Measurements from ENCODE around the gene TNFRSF25. TPM values are rescaled to one million over a fixed set of nuclear protein-coding genes. Genes with fewer than 3 reads are reported as not detected.

The TNFRSF25 gene
- total RNA-seq, 6 experiments from 2014 or later, result 1.8 to 3.2 (median 2.7) TPM

- peak overlapping the region; percentile 86; the same call in 1 of the 2 replicates for H3K4me3 Mint-ChIP-seq
Observed at GRCh38 chr1:6489383-6489765, 23.4 kb upstream of the TNFRSF25 start.

GRCh38 chr1:6488602-6489382 is 22.8 kb upstream of the TNFRSF25 start:
- H3K27ac Mint-ChIP-seq, result no peak overlapping the region
- H3K36me3 Mint-ChIP-seq (ENCODE audit: low read depth), result no peaks in the 10 kb centered on the region
- no peak for DNase-seq
- peaks cover 25% of the 10 kb centered on the region for H3K4me1 Mint-ChIP-seq (ENCODE audit: low read depth)
- H3K27me3 Mint-ChIP-seq (ENCODE audit: insufficient read depth), result peaks cover 10% of the 10 kb centered on the region
- H3K9me3 Mint-ChIP-seq, result no peaks in the 10 kb centered on the region
- H3K4me3 Mint-ChIP-seq, result no peak overlapping the region
- TF ChIP-seq CTCF (IDR thresholded peaks at IDR 0.05), result no peak

More at GRCh38 chr1:6489383-6489765, 23.4 kb upstream of the TNFRSF25 start:
- DNase-seq, result no peak
- H3K27ac Mint-ChIP-seq, result no peak overlapping the region
- H3K9me3 Mint-ChIP-seq, result no peaks in the 10 kb centered on the region
- H3K27me3 Mint-ChIP-seq (ENCODE audit: insufficient read depth), result peaks cover 4% of the 10 kb centered on the region
- no peaks in the 10 kb centered on the region for H3K36me3 Mint-ChIP-seq (ENCODE audit: low read depth)
- H3K4me1 Mint-ChIP-seq (ENCODE audit: low read depth), result peaks cover 25% of the 10 kb centered on the region
- TF ChIP-seq CTCF (IDR thresholded peaks at IDR 0.05), result no peak

- Mint-ChIP-seq H3K9me3 (no peaks in the 10 kb centered on the region), H3K4me3 (no peak overlapping the region), H3K4me1 (ENCODE audit: low read depth) (peaks cover 25% of the 10 kb centered on the region), H3K27ac (no peak overlapping the region), H3K27me3 (ENCODE audit: insufficient read depth) (peaks cover 14% of the 10 kb centered on the region), H3K36me3 (ENCODE audit: low read depth) (no peaks in the 10 kb centered on the region)
- no peak for DNase-seq
- TF ChIP-seq CTCF (IDR thresholded peaks at IDR 0.05), result no peak
Observed at GRCh38 chr1:6487804-6488484, 22.0 kb upstream of the TNFRSF25 start.

GRCh38 chr1:6486433-6487011 is 20.5 kb upstream of the TNFRSF25 start:
- DNase-seq, result peak; percentile 72
- peak; percentile 95 for TF ChIP-seq CTCF (IDR thresholded peaks at IDR 0.05)
- Mint-ChIP-seq H3K36me3 (ENCODE audit: low read depth) (no peaks in the 10 kb centered on the region), H3K4me3 (peak overlapping the region; percentile 34; the same call in 1 of the 2 replicates), H3K4me1 (ENCODE audit: low read depth) (peaks cover 14% of the 10 kb centered on the region), H3K9me3 (no peaks in the 10 kb centered on the region), H3K27me3 (ENCODE audit: insufficient read depth) (peaks cover 16% of the 10 kb centered on the region), H3K27ac (no peak overlapping the region)

- H3K9me3 Mint-ChIP-seq, result no peaks in the 10 kb centered on the region
- no peak for DNase-seq
- peak overlapping the region; percentile 34; the same call in 1 of the 2 replicates for H3K4me3 Mint-ChIP-seq
- peaks cover 8% of the 10 kb centered on the region for H3K4me1 Mint-ChIP-seq (ENCODE audit: low read depth)
- peaks cover 18% of the 10 kb centered on the region for H3K27me3 Mint-ChIP-seq (ENCODE audit: insufficient read depth)
- no peak overlapping the region for H3K27ac Mint-ChIP-seq
- TF ChIP-seq CTCF (IDR thresholded peaks at IDR 0.05), result no peak
- no peaks in the 10 kb centered on the region for H3K36me3 Mint-ChIP-seq (ENCODE audit: low read depth)
Observed at GRCh38 chr1:6485168-6486101, 19.5 kb upstream of the TNFRSF25 start.

All from HFFc6 (cell line).